Measurements from ENCODE around the gene SHANK2.

SHANK2 gene

GRCh38 chr11:71222318-71223080 lies 29.9 kb downstream of the SHANK2 start:
- DNase-seq (ENCODE audit: low read depth in 1 of 2, low spot score in 1 of 2), result no peak

DNA sequence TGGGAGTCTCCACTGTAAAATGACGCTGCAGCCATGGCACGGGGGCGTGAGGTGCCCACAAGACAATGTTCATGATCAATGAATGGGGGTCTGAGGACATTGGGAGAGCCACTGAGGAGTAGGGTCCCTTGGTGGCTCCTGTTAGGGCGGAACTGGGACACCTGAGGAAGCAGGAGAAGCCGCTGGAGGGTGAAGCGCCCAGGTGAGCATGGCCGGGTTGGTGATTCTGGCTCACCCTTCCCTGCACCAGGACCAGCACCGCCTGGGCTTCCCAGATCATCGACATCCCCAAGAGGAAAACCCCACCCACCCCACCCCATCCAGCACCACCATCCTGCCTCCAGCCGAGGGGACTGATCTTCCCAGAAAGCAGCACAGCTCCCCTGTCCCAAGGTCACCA lies 30.6 kb downstream of the SHANK2 start:
- no peak for DNase-seq (ENCODE audit: low read depth in 1 of 2, low spot score in 1 of 2)

- DNase-seq (ENCODE audit: low read depth in 1 of 2, low spot score in 1 of 2), result no peak
Measured at GRCh38 chr11:71221201-71221600, 31.2 kb downstream of the SHANK2 start.

DNA sequence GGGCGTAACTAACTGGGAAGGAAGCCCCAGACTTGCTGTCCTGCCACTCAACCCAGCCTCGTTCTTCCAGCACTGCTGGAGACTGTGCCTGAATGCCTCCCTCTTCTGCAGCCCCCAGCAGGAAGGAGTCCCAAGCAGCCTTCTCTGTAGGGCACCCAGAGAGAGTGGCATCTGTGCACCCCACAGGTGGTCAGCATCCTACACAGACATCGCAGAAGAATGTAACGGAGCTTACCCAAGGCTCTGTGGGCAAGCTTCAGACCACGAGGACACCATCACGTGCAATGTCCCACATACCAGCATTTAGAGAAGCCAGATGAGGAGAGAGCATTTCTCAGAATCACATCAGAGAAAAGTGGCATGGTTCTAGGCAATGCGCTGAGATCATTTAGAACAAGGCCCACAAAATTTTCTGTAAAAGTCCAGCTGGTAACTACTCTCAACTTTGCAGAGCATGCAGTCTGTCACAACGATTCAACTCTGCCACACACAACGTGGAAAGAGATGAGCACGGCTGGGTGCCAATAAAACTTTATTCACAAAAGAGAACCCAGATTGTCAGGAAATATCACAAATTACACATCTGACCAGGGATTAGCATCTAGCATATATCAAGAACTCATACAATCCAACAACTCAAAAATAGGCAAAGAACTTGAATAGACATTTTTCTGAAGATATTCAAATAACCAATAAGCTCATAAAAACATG lies 33.4 kb downstream of the SHANK2 start:
- no peak for DNase-seq (ENCODE audit: low read depth in 1 of 2, low spot score in 1 of 2)

GRCh38 chr11:71215425-71215965 lies 36.9 kb downstream of the SHANK2 start:
- DNase-seq (ENCODE audit: low read depth in 1 of 2, low spot score in 1 of 2), result no peak

- no peak for DNase-seq (ENCODE audit: low read depth in 1 of 2, low spot score in 1 of 2)
Measured at GRCh38 chr11:71214553-71215424, 37.6 kb downstream of the SHANK2 start.

DNA sequence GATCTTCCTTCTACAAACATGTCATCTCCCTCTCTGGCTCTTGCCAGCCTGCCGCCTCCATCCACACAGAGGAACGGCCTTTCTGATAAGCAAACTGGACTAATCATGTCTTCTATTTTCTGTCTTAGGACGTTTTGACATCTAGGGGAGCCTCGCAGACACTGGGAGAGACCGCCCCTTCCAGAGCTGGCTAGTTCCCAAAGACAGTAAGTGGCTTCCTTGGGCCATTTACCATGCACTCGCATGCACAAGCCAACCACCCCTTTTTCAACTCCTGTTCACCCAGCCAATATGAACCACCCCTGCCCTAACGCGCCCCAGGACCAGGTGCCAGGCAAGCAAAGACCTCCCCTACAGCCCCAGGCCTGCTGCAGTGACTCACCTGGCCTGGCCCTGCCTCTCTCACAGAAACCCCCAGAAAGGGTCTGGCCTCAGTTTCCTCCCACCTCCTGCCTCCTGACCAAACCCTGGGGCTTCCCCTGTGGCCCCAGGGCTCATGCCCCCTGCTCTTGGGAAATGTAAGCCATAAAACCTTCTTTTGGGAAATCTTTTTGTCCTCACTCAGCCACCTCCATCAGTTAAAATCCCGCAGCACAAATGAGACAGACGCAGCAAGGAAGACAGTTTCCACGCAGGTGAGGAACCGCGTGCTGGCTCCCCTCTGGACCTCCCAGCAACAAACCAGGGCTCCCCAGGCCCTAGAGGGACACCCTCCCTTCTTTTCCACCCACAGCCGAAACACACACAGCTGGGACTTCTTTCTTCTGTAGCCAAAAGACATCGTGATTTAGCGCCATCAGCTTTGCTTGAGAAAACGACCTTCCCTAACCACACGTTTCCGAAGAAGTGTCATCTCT lies 38.5 kb downstream of the SHANK2 start:
- DNase-seq (ENCODE audit: low read depth in 1 of 2, low spot score in 1 of 2), result no peak

GRCh38 chr11:71212871-71213559 lies 39.4 kb downstream of the SHANK2 start:
- no peak for DNase-seq (ENCODE audit: low read depth in 1 of 2, low spot score in 1 of 2)

DNA sequence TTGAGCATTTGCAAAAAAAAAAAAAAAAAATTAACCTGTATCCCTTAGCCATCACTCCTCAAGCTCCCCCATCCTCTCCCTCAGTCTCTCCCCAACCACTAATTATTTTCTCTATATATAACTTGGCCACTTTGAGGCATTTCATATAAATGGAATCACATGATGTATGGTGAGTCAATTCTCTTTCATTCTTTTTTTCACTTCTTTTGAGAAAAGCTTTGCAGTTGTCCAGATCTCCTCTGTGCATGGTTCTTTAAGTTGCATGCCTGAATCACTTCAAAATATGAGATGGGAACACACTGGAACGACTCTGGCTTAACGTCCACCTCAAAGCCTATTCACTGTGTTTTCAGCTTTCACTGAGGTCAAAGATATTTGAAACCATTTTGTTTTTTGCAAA lies 40.7 kb downstream of the SHANK2 start:
- no peak for DNase-seq (ENCODE audit: low read depth in 1 of 2, low spot score in 1 of 2)

GRCh38 chr11:71210861-71211260 lies 41.5 kb downstream of the SHANK2 start:
- DNase-seq (ENCODE audit: low read depth in 1 of 2, low spot score in 1 of 2), result no peak

DNA sequence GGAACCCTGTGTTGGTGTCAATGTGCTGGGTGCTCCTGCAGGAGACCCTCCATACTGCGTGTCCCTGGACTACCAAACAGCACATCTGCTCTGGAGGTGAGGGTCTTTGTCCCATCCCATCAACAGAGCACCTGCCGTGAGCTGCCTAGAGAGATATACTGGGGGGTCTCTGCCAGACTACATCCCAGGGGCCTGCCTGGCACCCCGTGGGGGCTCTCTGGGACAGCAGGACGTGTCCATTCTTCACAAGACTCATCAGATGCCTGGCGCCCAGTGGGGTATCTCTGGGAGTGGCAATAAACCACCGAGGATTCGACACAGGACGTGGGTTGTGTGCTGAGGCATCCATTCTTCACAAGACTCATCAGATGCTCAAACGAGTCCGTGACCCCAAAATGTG lies 42.7 kb downstream of the SHANK2 start:
- DNase-seq (ENCODE audit: low read depth in 1 of 2, low spot score in 1 of 2), result no peak

GRCh38 chr11:71209181-71209580 lies 43.2 kb downstream of the SHANK2 start:
- no peak for DNase-seq (ENCODE audit: low read depth in 1 of 2, low spot score in 1 of 2)

DNA sequence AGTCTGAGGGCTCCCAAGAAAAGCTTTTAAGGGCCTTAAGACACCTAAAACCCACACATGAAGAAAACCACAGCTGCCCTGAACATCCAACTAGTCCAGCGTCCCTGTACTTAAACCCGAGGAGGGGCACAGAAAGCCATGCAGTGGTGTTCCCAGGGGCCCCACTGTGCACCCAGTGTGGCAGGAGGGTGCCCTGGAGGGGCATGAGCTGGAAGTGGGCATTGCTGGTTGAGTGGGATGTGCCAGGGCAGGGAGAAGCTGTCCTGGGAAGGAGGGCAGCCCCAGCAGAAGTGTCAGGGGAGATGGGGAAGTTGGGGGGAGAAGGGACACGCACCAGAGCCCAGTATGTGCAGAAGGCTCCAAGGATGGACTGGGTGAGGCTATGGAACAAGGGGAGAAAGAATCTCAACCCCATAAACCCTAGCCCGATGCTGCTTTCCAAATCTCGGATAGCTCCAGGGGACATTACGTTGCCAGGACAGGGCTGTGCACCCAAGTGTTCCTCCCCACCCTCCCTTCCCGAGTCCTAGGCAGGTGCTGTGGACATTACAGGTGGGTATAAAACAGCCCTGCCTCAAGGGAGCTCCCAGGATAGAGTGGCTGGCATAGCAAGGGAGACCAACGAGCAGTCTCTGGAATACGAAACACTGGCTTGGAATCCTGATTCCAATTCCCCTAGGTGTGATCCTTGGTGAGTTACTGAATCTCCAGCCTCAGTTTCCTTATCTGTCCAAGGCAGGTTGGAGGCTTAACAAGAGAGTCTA lies 44.2 kb downstream of the SHANK2 start:
- no peak for DNase-seq (ENCODE audit: low read depth in 1 of 2, low spot score in 1 of 2)

DNA sequence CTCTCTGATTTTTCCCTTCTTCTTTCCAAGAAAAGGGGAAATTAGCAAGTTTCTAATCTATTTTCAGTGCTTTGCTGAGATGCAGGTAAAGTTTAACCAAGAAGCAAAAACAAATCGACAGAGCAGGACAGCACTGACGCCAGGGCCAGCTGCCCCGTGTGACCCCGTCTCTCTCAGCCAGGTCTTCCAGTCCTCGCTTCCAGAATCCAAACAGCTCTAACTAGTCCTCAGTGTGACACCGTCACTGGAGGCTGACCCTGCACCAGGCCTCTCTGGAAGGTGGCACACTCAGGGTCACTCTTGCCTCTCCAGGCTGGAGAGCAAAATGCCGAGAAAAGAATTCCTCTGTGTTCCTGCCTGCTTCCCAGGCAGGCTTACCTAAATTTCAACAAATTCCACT lies 44.8 kb downstream of the SHANK2 start:
- DNase-seq (ENCODE audit: low read depth in 1 of 2, low spot score in 1 of 2), result no peak

- no peak for DNase-seq (ENCODE audit: low read depth in 1 of 2, low spot score in 1 of 2)
Measured at GRCh38 chr11:71206186-71206585, 46.2 kb downstream of the SHANK2 start.

GRCh38 chr11:71204748-71205664 lies 47.4 kb downstream of the SHANK2 start:
- no peak for DNase-seq (ENCODE audit: low read depth in 1 of 2, low spot score in 1 of 2)

- DNase-seq (ENCODE audit: low read depth in 1 of 2, low spot score in 1 of 2), result no peak
Measured at GRCh38 chr11:71204294-71204693, 48.1 kb downstream of the SHANK2 start.

DNA sequence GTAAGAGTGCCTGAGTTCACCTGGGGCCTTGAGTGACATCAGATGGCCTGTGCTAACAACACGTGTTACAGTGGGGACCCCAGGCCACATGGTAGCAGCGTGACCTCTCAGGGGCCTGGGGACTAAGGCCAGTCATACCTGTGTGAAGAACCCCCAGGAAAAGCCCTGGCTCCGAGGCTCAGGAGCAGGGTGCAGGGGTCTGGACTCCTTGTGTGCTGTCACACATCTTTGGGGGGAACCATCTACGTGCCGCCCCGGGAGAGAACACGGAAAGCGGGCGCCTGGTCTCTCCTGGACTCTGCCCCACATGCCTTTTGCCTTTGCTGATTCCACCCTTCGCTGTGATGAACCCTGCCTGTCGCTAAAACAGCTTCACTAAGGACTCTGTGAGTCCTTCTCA lies 48.7 kb downstream of the SHANK2 start:
- no peak for DNase-seq (ENCODE audit: low read depth in 1 of 2, low spot score in 1 of 2)
